HEK293T (cell line): ENCODE measurements around the gene SH3TC1.

Experiments used
- CTCF ChIA-PET: fragments of 350-600 bp; formaldehyde crosslinking; extraction: SDS; loops from one replicate; lab custom pipeline; 2021; ENCODE audit warnings: antibody characterized with exemption, inconsistent platforms; lab: Yijun Ruan, JAX
- POLR2A ChIA-PET: fragments of 350-600 bp; formaldehyde crosslinking; extraction: SDS; loops from one replicate; lab custom pipeline; 2020; ENCODE audit warnings: antibody characterized with exemption, inconsistent platforms; lab: Yijun Ruan, JAX
- DNase-seq: peaks from one replicate; pipeline ENCODE4 v3.0.0; 2012; ENCODE audit warnings: mixed read lengths; ENCODE audit errors: extremely low spot score
- ARNT ChIP-seq: fragments of 450-650 bp; IDR thresholded peaks from 2 replicates; pipeline ENCODE4 v1.6.1; 2017; ENCODE audit warnings: mild to moderate bottlenecking
- BHLHE40 ChIP-seq: fragments of 450-650 bp; IDR thresholded peaks from 2 replicates; pipeline ENCODE4 v1.6.1; 2016; ENCODE audit warnings: mild to moderate bottlenecking, moderate library complexity, borderline replicate concordance
- CTBP1 ChIP-seq: fragments of 450-650 bp; IDR thresholded peaks from 2 replicates; pipeline ENCODE4 v1.6.1; 2016; ENCODE audit warnings: borderline replicate concordance
- ELF4 ChIP-seq: fragments of 450-650 bp; IDR thresholded peaks from 2 replicates; pipeline ENCODE4 v1.6.1; 2017; ENCODE audit warnings: antibody characterized with exemption
- FOXA1 ChIP-seq: fragments of 450-650 bp; IDR thresholded peaks from 2 replicates; pipeline ENCODE4 v1.6.1; 2016; ENCODE audit warnings: mild to moderate bottlenecking
- FOXK2 ChIP-seq: fragments of 450-650 bp; IDR thresholded peaks from 2 replicates; pipeline ENCODE4 v1.6.1; 2016; ENCODE audit warnings: mild to moderate bottlenecking
- FOXM1 ChIP-seq: fragments of 450-650 bp; IDR thresholded peaks from 2 replicates; pipeline ENCODE4 v1.6.1; 2017; ENCODE audit warnings: mild to moderate bottlenecking, borderline replicate concordance
- HDGF ChIP-seq: fragments of 450-650 bp; IDR thresholded peaks from 2 replicates; pipeline ENCODE4 v1.6.1; 2017; ENCODE audit warnings: antibody characterized with exemption, borderline replicate concordance
- L3MBTL2 ChIP-seq: fragments of 450-650 bp; conservative IDR thresholded peaks from 2 replicates; pipeline ENCODE4 v1.6.1; 2016; ENCODE audit warnings: mild to moderate bottlenecking
- LEF1 ChIP-seq: fragments of 450-650 bp; IDR thresholded peaks from 2 replicates; pipeline ENCODE4 v1.6.1; 2017; ENCODE audit warnings: mild to moderate bottlenecking, borderline replicate concordance
- NFRKB ChIP-seq: fragments of 450-650 bp; IDR thresholded peaks from 2 replicates; pipeline ENCODE4 v1.6.1; 2016; ENCODE audit warnings: mild to moderate bottlenecking, moderate library complexity
- SP1 ChIP-seq: fragments of 450-650 bp; IDR thresholded peaks from 2 replicates; pipeline ENCODE4 v1.6.1; 2017
- SUZ12 ChIP-seq: fragments of 450-650 bp; IDR thresholded peaks from 2 replicates; pipeline ENCODE4 v1.6.1; 2016; ENCODE audit warnings: mild to moderate bottlenecking
- TARDBP ChIP-seq: fragments of 450-650 bp; IDR thresholded peaks from 2 replicates; pipeline ENCODE4 v1.6.1; 2016
- ZNF384 ChIP-seq: fragments of 450-650 bp; IDR thresholded peaks from 2 replicates; pipeline ENCODE4 v1.6.1; 2016
- TF ChIP-seq, protein P1 (sequence below): fragments of 450-650 bp; IDR thresholded peaks from 2 replicates; pipeline ENCODE4 v1.6.1; 2016

The SH3TC1 gene

DNA sequence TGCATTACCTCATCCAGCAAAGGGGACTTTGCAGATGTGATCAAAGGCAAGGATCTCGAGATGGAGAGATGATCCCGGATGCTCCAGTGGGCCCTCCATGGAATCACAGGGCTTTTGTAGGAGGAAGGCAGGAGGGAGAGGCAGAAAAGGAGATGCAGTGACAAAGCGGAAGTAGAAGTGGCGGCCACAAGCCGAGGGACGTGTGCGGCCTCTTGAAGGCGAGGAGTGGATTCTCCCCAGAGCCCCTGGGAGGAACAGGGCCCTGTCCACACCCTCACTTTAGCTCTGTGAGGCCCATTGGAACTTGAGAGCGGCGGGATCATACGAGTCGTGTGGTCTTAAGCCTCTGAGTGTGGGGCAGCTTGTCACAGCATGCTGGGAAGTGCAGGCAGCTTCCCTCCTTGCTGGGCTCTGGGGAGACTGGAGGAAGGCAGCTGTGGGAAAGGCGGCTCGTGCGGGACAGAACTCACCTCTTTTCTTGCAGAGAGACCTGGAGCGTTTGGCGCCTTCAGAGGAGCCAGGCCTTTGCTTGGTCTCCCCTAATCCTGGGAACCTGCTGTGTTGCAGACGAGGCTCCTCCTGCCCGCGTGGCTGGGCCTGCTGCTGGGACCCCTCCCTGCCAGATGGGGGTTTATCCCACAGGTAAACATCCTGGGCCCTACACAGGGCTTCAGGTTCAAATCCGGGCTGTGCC, 10.2 kb downstream of the SH3TC1 start:
- DNase-seq = no peak
- ChIA-PET CTCF (no interaction called here), POLR2A (no interaction called here)
- TF ChIP-seq LEF1 (no peak), ARNT (no peak), FOXK2 (no peak), SP1 (no peak), BHLHE40 (no peak), FOXA1 (no peak), NFRKB (no peak), HDGF (no peak), L3MBTL2 (no peak), FOXM1 (no peak), ZNF384 (no peak), SUZ12 (no peak)
- TF ChIP-seq, protein P1, sequence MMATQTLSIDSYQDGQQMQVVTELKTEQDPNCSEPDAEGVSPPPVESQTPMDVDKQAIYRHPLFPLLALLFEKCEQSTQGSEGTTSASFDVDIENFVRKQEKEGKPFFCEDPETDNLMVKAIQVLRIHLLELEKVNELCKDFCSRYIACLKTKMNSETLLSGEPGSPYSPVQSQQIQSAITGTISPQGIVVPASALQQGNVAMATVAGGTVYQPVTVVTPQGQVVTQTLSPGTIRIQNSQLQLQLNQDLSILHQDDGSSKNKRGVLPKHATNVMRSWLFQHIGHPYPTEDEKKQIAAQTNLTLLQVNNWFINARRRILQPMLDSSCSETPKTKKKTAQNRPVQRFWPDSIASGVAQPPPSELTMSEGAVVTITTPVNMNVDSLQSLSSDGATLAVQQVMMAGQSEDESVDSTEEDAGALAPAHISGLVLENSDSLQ = no peak

DNA sequence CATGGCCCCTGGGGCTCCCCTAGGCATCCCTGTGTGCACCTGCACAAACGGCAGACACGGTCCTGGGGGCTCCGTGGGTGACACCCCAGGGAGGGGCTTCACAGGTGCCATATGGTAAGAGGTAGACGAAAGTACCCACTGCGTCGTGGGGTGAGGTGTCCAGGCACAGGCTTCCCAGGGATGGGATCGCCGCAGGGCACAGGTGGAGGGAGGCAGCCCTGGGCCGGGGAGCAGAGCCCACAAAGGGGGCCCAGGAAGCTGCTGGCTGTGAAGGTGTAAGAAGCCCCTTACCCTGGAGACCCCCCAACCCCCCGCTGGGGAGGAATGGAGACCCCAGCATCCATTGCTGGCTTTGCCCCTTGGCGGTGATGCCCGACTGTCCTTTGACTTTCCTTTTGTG, 10.9 kb downstream of the SH3TC1 start:
- TF ChIP-seq, protein P1 = no peak
- no peak for TF ChIP-seq ARNT
- no peak for TF ChIP-seq HDGF
- TF ChIP-seq FOXA1 = no peak
- TF ChIP-seq CTBP1 = no peak
- TF ChIP-seq NFRKB = no peak
- no peak for TF ChIP-seq SUZ12
- TF ChIP-seq TARDBP = no peak
- no peak for TF ChIP-seq LEF1
- no peak for TF ChIP-seq BHLHE40
- no peak for TF ChIP-seq ELF4
- no peak for TF ChIP-seq SP1
- no peak for TF ChIP-seq FOXM1
- no peak for TF ChIP-seq L3MBTL2
- no peak for TF ChIP-seq FOXK2
- no peak for TF ChIP-seq ZNF384
- no peak for DNase-seq
- POLR2A ChIA-PET = no interaction called here
- CTCF ChIA-PET = no interaction called here

DNA sequence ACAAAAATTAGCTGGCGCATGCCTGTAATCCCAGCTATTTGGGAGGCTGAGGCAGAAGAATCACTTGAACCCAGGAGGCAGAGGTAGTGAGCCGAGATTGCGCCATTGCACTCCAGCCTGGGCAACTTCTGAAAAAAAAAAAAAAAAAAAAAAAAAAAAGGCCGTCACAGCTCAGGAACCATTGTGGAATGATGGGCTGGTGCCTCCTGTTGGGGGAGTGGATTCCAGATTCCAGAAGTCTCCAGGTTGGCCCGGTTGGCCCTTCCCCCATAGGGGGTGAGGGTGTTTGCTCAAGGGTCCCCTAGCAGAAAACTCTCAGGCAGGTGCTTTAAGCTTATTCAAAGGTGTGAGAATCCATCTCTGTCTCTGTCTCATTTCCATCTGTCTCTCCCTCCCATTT, 11.5 kb downstream of the SH3TC1 start:
- CTCF ChIA-PET = no interaction called here
- TF ChIP-seq, protein P1 = no peak
- TF ChIP-seq BHLHE40 (no peak), SUZ12 (no peak), ELF4 (no peak)
- no peak for DNase-seq
- POLR2A ChIA-PET = no interaction called here

DNA sequence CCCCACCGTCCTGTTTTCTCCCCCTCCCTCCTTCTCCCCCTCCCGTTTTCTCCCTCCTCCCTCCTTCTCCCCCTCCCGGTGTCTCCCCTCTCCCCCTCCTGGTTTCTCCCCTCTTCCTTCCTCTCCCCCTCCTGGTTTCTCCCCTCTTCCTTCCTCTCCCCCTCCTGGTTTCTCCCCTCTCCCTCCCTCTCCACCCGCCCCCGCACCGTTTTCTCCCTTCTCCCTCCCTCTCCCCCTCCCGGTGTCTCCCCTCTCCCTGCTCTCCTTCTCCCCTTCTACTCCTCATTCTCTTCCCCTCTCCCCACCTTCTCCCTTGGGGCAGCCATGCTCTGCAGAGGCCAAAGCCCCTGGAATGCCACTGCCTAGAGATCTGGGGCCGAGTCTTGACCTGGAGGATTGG, 12.2 kb downstream of the SH3TC1 start:
- TF ChIP-seq FOXK2 = no peak
- POLR2A ChIA-PET = no interaction called here
- no peak for DNase-seq
- CTCF ChIA-PET = interaction anchor here (1.5 kb wide), 1 partner anchor 34 kb away, joined by 5 read pairs; no protein-coding TSS in a partner anchor

DNA sequence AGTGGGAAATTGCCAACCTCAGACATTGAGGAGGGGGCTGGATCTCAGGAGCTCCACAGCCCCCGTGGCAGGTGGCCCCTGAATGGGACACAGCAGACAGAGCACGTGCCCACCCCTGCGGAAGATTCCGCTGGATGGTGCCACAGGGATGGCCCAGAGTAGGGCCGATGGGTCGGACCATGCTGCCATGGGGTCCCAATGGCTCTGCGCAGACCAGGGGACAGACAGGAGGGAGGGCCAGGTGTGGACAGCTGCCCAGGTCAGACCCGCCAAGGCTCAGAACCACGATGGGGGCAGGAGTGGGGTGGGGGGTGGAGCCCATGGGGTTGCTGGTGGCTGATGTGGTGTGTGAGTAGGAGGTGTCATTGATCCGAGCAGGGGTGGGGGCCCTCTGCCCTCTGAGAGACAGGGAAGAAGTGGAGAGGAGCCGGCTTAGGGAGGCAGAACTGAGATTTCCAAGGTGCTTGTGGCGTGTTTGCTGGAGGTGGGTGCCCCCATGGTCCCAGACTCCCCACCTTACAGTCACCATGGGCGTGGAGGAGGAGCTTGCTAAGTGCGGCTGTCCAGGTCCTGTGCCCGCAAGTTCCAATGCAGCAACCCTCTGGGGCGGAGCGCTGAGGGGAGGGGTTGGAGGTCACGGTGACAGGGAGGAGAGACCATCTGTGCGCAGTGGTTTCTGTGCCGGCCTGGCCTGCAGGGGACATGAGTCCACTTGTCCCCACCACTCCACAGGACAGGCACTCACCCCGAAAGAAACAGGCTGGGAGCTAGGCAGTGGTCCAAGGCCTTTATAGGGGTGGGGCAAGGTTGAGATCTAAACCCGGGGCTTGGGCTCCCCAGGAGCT, 12.9 kb downstream of the SH3TC1 start:
- DNase-seq = no peak
- POLR2A ChIA-PET = no interaction called here
- TF ChIP-seq BHLHE40 (no peak), L3MBTL2 (no peak), HDGF (no peak), NFRKB (no peak), FOXK2 (no peak), ELF4 (no peak), FOXA1 (no peak), SUZ12 (no peak), ARNT (no peak), LEF1 (no peak), FOXM1 (no peak), TARDBP (no peak), SP1 (no peak)
- TF ChIP-seq, protein P1 = no peak
- CTCF ChIA-PET = interaction anchor here (1.5 kb wide), 1 partner anchor 35 kb away, joined by 5 read pairs; no protein-coding TSS in a partner anchor

DNA sequence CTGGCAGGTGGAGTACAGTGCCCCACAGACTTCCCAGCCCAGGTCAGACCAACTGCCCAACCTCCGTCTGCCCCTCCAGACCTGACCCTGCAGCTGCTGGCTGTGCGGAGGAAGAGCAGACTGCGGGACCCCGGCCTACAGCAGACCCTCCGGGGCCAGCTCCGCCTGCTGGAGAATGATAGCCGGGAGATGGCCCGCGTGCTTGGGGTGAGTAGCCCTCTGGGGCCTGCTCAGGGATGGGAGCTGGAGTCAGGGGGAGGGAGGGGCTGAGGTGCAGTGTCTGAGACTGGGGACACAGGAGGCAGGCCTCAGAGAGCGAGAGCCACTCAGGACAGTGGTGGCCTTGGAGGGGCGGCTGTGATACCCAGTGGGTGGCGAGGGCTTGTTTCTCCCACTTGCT, 13.5 kb downstream of the SH3TC1 start:
- ChIA-PET POLR2A (no interaction called here), CTCF (interaction anchor here (1.5 kb wide), 1 partner anchor 36 kb away, joined by 5 read pairs; no protein-coding TSS in a partner anchor)
- TF ChIP-seq, protein P1 = no peak
- DNase-seq = no peak
